Gastrocnemius medialis (tissue), 4 donors: ENCODE data around the gene SLC25A23. TPM values are rescaled to one million over a fixed set of nuclear protein-coding genes. Genes with fewer than 3 reads are reported as not detected.

Experiments
- ATAC-seq, 2 donors: fragments of 150-250 bp; one replicate each; pipeline ENCODE4 v1.9.1; 2016
- DNase-seq, 2 donors: peaks; one replicate each; pipeline ENCODE4 v3.0.0-alpha.2; 2019
- H3K27ac ChIP-seq, 4 donors: fragments of 200-600 bp; sonication (generic); 1 replicate in 1 of 4; 2 replicates in 3 of 4; pipeline ENCODE4 v1.5.1; 2016 to 2018; ENCODE audit warnings: mild to moderate bottlenecking in 2 of 4, moderate library complexity in 1 of 4
- H3K27me3 ChIP-seq, 3 donors: fragments of 200-600 bp; sonication (generic) in 2 of 3; 1 replicate in 1 of 3; 2 replicates in 2 of 3; pipeline versions ENCODE4 v1.5.1 to v1.6.0; 2016 to 2019; ENCODE audit warnings: mild to moderate bottlenecking in 1 of 3, moderate library complexity in 1 of 3
- H3K36me3 ChIP-seq, 2 donors: fragments of 200-600 bp; sonication (generic) in 1 of 2; one replicate each; pipeline ENCODE4 v1.5.1; 2017 to 2018
- H3K4me1 ChIP-seq, 2 donors: fragments of 200-600 bp; sonication (generic) in 1 of 2; one replicate each; pipeline ENCODE4 v1.5.1; 2016 to 2017; ENCODE audit warnings: mild to moderate bottlenecking in 2 of 2
- H3K4me3 ChIP-seq, 4 donors: fragments of 200-600 bp; sonication (generic) in 3 of 4; 1 replicate in 1 of 4; 2 replicates in 3 of 4; pipeline ENCODE4 v1.5.1; 2016 to 2019; ENCODE audit warnings: mild to moderate bottlenecking in 2 of 4
- H3K9me3 ChIP-seq, 3 donors: fragments of 200-600 bp; sonication (generic) in 2 of 3; 1 replicate in 1 of 3; 2 replicates in 2 of 3; pipeline ENCODE4 v1.5.1; 2016 to 2019
- POLR2A ChIP-seq, 2 donors: fragments of 450-650 bp; IDR thresholded peaks; one replicate each; pipeline ENCODE4 v1.6.1; 2017; ENCODE audit warnings: antibody characterized with exemption in 2 of 2, mild to moderate bottlenecking in 2 of 2, moderate library complexity in 2 of 2
- in situ Hi-C, 4 donors: fragments of 200-750 bp; cut with MboI; loops; one replicate each; pipeline versions ENCODE4 v1.15.0 to v1.8.0; 2017; ENCODE audit warnings: low sequenced_read_pairs in 4 of 4
- intact Hi-C: fragments of 100-400 bp; cut with DNase I; formaldehyde crosslinking; loops from one replicate; pipeline ENCODE4 v1.15.1; 2023; ENCODE audit warnings: low total_unique reads
- total RNA-seq, 4 donors: library from RNA; depleted of rRNA; stranded (reverse); fragments of >200 nt; gene quantifications; one replicate each; pipeline versions ENCODE4 v1.1.0 to v1.2.3, GENCODE V29; 2016
- TF ChIP-seq, protein P1 (sequence below), 5 experiments: fragments of 450-650 bp in 3 of 5; fragments of 200-600 bp in 2 of 5; sonication (generic) in 2 of 5; IDR thresholded peaks in 4 of 5; conservative IDR thresholded peaks in 1 of 5; 1 replicate in 4 of 5; 2 replicates in 1 of 5; pipeline ENCODE4 v1.5.1; 2016 to 2019; ENCODE audit warnings: antibody characterized with exemption in 5 of 5, mild to moderate bottlenecking in 3 of 5, moderate library complexity in 3 of 5

The SLC25A23 gene
- total RNA-seq, 4 donors from 2014 or later = 61.7 to 73.6 (median 65.0) TPM

GRCh38 chr19:6484831-6485230, 25.2 kb upstream of the SLC25A23 start:
- no peak for TF ChIP-seq POLR2A (IDR thresholded peaks at IDR 0.05)
- Histone ChIP-seq H3K36me3 (no peaks in the 10 kb centered on the region), H3K4me3 (no peak overlapping the region), H3K27ac (no peak overlapping the region), H3K4me1 (no peaks in the 10 kb centered on the region), H3K27me3 (peaks cover 0 to 3% (median 3%) of the 10 kb centered on the region in 3 donors), H3K9me3 (no peaks in the 10 kb centered on the region)
- ATAC-seq = no peak
- DNase-seq = no peak
- intact Hi-C loops = no loop called here
- in situ Hi-C loops = no loop called here

GRCh38 chr19:6484230-6484629, 24.6 kb upstream of the SLC25A23 start:
- Histone ChIP-seq H3K9me3 (no peaks in the 10 kb centered on the region), H3K4me3 (no peak overlapping the region), H3K36me3 (no peaks in the 10 kb centered on the region), H3K27ac (no peak overlapping the region), H3K4me1 (no peaks in the 10 kb centered on the region), H3K27me3 (peaks cover 0 to 8% (median 7%) of the 10 kb centered on the region in 3 donors)
- ATAC-seq = no peak
- TF ChIP-seq, protein P1, sequence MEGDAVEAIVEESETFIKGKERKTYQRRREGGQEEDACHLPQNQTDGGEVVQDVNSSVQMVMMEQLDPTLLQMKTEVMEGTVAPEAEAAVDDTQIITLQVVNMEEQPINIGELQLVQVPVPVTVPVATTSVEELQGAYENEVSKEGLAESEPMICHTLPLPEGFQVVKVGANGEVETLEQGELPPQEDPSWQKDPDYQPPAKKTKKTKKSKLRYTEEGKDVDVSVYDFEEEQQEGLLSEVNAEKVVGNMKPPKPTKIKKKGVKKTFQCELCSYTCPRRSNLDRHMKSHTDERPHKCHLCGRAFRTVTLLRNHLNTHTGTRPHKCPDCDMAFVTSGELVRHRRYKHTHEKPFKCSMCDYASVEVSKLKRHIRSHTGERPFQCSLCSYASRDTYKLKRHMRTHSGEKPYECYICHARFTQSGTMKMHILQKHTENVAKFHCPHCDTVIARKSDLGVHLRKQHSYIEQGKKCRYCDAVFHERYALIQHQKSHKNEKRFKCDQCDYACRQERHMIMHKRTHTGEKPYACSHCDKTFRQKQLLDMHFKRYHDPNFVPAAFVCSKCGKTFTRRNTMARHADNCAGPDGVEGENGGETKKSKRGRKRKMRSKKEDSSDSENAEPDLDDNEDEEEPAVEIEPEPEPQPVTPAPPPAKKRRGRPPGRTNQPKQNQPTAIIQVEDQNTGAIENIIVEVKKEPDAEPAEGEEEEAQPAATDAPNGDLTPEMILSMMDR (IDR thresholded peaks at IDR 0.05 in 4 of 5, conservative IDR thresholded peaks at IDR 0.05 in 1 of 5) = no peak
- TF ChIP-seq POLR2A (IDR thresholded peaks at IDR 0.05) = no peak
- DNase-seq = no peak
- intact Hi-C loops (no loop called here), in situ Hi-C loops (no loop called here)

DNA sequence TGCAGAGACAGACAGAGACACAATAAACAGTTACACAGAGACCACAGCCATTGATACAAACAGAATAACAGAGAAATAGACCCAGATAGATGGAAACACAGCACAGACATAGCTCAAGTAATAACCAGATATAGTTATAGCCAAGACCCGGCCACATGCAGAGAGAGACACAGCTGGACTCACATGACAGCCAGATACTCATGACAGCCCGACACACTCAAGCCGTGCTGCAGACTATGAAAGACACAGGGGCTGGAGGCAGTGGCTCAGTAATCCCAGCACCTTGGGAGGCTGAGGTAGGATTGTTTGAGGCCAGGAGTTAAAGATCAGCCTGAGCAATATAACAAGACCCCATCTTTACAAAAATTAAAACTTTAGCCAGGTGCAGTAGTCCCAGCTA, 23.6 kb upstream of the SLC25A23 start:
- TF ChIP-seq, protein P1 (IDR thresholded peaks at IDR 0.05 in 4 of 5, conservative IDR thresholded peaks at IDR 0.05 in 1 of 5) = no peak
- no peak for TF ChIP-seq POLR2A (IDR thresholded peaks at IDR 0.05)
- Histone ChIP-seq H3K36me3 (no peaks in the 10 kb centered on the region), H3K27me3 (peaks cover 0 to 11% (median 8%) of the 10 kb centered on the region in 3 donors), H3K4me3 (no peak overlapping the region), H3K4me1 (no peaks in the 10 kb centered on the region), H3K27ac (no peak overlapping the region), H3K9me3 (no peaks in the 10 kb centered on the region)
- intact Hi-C loops (no loop called here), in situ Hi-C loops (no loop called here)
- ATAC-seq (no peak), DNase-seq (no peak)

DNA sequence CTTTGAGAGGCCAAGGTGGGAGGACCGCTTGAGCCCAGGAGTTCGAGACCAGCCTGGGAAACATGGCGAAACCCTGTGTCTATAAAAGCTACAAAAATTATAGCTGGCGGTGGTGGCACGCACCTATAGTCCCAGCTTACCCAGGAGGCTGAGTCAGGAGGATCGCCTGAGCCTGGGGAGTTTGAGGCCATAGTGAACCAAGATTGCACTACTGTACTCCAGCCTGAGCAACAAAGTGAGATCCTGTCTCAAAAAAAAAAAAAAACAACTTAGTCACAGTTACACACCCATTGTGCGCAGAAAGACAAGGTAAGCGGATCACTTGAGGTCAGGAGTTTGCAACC, 22.7 kb upstream of the SLC25A23 start:
- H3K4me1 ChIP-seq = no peaks in the 10 kb centered on the region
- H3K27me3 ChIP-seq = peaks cover under 1 to 14% (median 14%) of the 10 kb centered on the region in 3 donors
- ATAC-seq = no peak
- no peak overlapping the region for H3K4me3 ChIP-seq
- intact Hi-C loops = no loop called here
- H3K27ac ChIP-seq = no peak overlapping the region
- TF ChIP-seq, protein P1 (IDR thresholded peaks at IDR 0.05 in 4 of 5, conservative IDR thresholded peaks at IDR 0.05 in 1 of 5) = no peak
- no peak for TF ChIP-seq POLR2A (IDR thresholded peaks at IDR 0.05)
- in situ Hi-C loops = no loop called here
- DNase-seq = no peak
- H3K9me3 ChIP-seq = no peaks in the 10 kb centered on the region
- H3K36me3 ChIP-seq = no peaks in the 10 kb centered on the region

DNA sequence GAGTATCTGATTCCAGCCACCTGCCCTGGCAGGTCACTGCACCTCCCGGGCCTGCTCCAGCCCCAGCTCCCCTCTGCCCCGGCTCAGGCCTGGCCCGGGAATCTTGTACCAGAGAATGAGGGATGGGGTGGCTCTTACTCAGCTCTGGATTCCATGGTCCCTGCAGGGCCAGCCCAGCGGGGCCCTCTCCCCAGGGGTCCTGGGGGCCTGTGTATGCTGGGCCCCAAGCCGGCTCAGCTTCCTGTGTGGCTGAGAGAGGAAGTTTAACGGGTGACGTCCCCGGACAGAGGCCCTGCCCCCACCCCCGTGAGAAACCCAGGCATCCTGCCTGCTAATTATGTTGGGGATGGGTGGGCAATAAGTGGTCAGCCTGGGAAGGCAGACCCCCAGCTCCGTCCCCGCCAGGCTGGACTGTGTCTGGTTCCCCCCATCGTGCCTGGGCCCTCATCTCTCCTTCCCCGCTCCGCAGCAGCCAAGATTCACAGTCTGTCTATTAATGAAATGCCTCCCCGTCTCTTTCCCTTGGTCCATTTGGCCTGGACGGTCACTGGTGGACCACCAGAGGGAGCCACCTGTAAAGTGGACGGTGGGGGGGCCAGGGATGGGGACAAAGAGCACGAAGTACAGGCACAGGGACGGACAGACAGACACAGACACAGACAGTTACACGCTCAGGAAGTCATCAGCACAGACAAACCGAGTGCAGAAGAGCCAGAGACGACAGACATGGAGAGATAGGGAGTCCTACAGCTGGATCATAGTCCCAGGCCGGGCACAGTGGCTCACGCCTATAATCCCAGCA, 22.1 kb upstream of the SLC25A23 start, which contains the start of gene DENND1C:
Gene DENND1C, minus strand, starts transcription at position 247 of the 802 bp plus-strand sequence. Its CDS starts 92 bp downstream, at position 155.
- H3K27ac ChIP-seq = no peak within 1 kb of the TSS
- in situ Hi-C loops = no loop called here
- no peak for TF ChIP-seq POLR2A (IDR thresholded peaks at IDR 0.05)
- TF ChIP-seq, protein P1 (IDR thresholded peaks at IDR 0.05 in 4 of 5, conservative IDR thresholded peaks at IDR 0.05 in 1 of 5) = peak in 3 of 5 experiments; percentile 21 to 36 (median 26)
- H3K36me3 ChIP-seq = no peaks in the 10 kb centered on the region
- peaks cover 6 to 20% (median 20%) of the 10 kb centered on the region in 3 donors for H3K27me3 ChIP-seq
- H3K9me3 ChIP-seq = no peaks in the 10 kb centered on the region
- no peak for DNase-seq
- no peaks in the 10 kb centered on the region for H3K4me1 ChIP-seq
- intact Hi-C loops = no loop called here
- peak within 1 kb of the TSS in 2 of 4 donors; percentile 13 to 28 for H3K4me3 ChIP-seq
- ATAC-seq = no peak
